Measurements from ENCODE around the gene BAG1. TPM values are rescaled to one million over a fixed set of nuclear protein-coding genes. Genes with fewer than 3 reads are reported as not detected.
A peak's percentile ranks its signal among the peaks of the same experiment; 100 is the strongest.

The BAG1 gene
- total RNA-seq, 6 donors from 2014 or later: 55.5 to 157 (median 129) TPM

DNA sequence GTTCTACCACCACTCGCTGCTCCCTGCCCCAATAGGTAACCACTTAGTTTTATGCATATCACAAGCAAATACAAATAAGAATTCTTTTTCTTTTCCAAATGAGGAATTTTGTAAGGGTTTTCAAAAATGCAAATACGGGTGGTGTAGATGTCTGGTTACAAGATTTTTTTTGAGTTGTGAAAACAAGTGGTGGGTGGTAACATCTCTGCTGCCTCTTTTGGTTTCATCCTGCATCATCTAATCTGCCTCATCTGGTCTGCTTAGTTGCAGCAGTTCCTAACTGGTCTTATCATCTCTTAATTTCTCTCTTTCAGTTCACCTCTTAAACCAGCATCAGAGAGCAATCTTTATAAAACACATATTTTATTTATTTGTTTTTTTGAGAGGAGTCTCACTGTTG lies 31.1 kb upstream of the BAG1 start:
- H3K9me3 ChIP-seq: no peaks in the 10 kb centered on the region
- H3K4me1 ChIP-seq: peaks cover 44 to 85% (median 56%) of the 10 kb centered on the region in 4 donors
- DNase-seq: no peak
- no peak overlapping the region for H3K4me3 ChIP-seq
- ATAC-seq (ENCODE audit: low FRiP score in 2 of 2): no peak
- TF ChIP-seq POLR2AphosphoS5 (IDR thresholded peaks at IDR 0.05) (no peak), EP300 (IDR thresholded peaks at IDR 0.05) (no peak), POLR2A (IDR thresholded peaks at IDR 0.05) (no peak)
- TF ChIP-seq, protein P1, sequence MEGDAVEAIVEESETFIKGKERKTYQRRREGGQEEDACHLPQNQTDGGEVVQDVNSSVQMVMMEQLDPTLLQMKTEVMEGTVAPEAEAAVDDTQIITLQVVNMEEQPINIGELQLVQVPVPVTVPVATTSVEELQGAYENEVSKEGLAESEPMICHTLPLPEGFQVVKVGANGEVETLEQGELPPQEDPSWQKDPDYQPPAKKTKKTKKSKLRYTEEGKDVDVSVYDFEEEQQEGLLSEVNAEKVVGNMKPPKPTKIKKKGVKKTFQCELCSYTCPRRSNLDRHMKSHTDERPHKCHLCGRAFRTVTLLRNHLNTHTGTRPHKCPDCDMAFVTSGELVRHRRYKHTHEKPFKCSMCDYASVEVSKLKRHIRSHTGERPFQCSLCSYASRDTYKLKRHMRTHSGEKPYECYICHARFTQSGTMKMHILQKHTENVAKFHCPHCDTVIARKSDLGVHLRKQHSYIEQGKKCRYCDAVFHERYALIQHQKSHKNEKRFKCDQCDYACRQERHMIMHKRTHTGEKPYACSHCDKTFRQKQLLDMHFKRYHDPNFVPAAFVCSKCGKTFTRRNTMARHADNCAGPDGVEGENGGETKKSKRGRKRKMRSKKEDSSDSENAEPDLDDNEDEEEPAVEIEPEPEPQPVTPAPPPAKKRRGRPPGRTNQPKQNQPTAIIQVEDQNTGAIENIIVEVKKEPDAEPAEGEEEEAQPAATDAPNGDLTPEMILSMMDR (IDR thresholded peaks at IDR 0.05): no peak
- no peaks in the 10 kb centered on the region for H3K27me3 ChIP-seq
- 91% methylated on average over 2 of the region's 2 CpGs for WGBS, 2 donors
- H3K27ac ChIP-seq: no peak overlapping the region
- H3K36me3 ChIP-seq: peaks cover 8 to 76% (median 31%) of the 10 kb centered on the region in 4 donors

DNA sequence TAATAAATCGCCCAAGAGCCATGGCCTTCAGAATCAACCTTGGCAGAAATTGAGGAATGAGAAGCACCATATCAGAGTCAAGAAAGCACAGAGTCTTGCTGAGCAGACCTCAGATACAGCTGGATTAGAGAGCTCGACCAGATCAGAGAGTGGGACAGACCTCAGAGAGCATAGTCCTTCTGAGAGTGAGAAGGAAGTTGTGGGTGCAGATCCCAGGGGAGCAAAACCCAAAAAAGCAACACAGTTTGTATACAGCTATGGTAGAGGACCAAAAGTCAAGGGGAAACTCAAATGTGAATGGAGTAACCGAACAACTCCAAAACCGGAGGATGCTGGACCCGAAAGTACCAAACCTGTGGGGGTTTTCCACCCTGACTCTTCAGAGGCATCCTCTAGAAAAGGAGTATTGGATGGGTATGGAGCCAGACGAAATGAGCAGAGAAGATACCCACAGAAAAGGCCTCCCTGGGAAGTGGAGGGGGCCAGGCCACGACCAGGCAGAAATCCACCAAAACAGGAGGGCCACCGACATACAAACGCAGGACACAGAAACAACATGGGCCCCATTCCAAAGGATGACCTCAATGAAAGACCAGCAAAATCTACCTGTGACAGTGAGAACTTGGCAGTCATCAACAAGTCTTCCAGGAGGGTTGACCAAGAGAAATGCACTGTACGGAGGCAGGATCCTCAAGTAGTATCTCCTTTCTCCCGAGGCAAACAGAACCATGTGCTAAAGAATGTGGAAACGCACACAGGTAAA lies 30.3 kb upstream of the BAG1 start:
- H3K4me3 ChIP-seq: no peak overlapping the region
- WGBS, 2 donors: 90 to 91% methylated on average over 12 of the region's 12 CpGs
- peaks cover 0 to 3% (median 0%) of the 10 kb centered on the region in 4 donors for H3K9me3 ChIP-seq
- no peaks in the 10 kb centered on the region for H3K27me3 ChIP-seq
- H3K4me1 ChIP-seq: peaks cover 44 to 85% (median 56%) of the 10 kb centered on the region in 4 donors
- H3K36me3 ChIP-seq: peaks cover 8 to 69% (median 27%) of the 10 kb centered on the region in 4 donors
- no peak overlapping the region for H3K27ac ChIP-seq
- TF ChIP-seq, protein P1 (IDR thresholded peaks at IDR 0.05): no peak
- TF ChIP-seq EP300 (IDR thresholded peaks at IDR 0.05): no peak
- no peak for TF ChIP-seq POLR2A (IDR thresholded peaks at IDR 0.05)
- TF ChIP-seq POLR2AphosphoS5 (IDR thresholded peaks at IDR 0.05): no peak
- ATAC-seq (ENCODE audit: low FRiP score in 2 of 2) (no peak), DNase-seq (no peak)

DNA sequence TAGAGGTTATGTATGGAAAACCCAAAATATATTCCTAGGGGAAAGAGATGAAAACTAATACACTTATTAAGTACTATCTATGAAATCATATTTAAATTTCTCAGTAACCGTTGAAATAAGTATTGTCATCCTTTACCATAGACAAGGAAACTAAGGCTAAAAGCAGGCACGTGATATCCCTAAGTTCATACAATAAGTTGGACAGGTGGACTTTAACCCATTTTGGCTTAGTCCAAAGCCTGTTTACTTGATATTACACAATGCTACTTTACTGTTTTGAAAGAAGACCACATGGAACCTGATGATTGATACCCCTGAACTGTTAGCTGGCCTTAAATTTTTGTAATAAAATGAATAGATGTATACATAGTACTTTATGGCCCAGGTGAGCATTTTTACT lies 29.3 kb upstream of the BAG1 start:
- no peak overlapping the region for H3K27ac ChIP-seq
- H3K4me3 ChIP-seq: no peak overlapping the region
- H3K27me3 ChIP-seq: no peaks in the 10 kb centered on the region
- peaks cover 51 to 86% (median 60%) of the 10 kb centered on the region in 4 donors for H3K4me1 ChIP-seq
- DNase-seq (no peak), ATAC-seq (ENCODE audit: low FRiP score in 2 of 2) (no peak)
- WGBS, 2 donors: 87 to 90% methylated on average over 2 of the region's 2 CpGs
- peaks cover 0 to 3% (median 0%) of the 10 kb centered on the region in 4 donors for H3K9me3 ChIP-seq
- peaks cover 3 to 58% (median 25%) of the 10 kb centered on the region in 4 donors for H3K36me3 ChIP-seq
- no peak for TF ChIP-seq POLR2A (IDR thresholded peaks at IDR 0.05)

DNA sequence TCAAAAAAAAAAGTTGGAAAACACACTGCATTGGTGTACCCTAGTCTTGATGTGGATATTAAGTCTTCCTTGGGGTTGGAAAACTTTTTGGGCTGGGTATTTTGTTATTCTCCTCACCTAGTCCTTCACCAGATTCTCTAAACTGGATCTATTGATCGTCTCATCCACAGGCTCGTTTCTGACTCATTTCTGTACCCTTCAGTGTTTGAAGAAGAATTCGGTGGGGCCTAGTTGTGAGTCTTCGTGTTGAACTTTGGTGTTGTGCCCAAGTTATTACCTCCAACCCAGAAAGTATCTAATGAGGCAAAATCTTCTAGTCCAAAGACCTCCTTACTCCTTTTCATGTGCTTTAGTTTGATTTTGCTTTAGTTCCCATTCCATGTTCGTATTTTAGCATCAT lies 27.4 kb upstream of the BAG1 start:
- DNase-seq (no peak), ATAC-seq (ENCODE audit: low FRiP score in 2 of 2) (no peak)
- Histone ChIP-seq H3K4me1 (peaks cover 36 to 75% (median 47%) of the 10 kb centered on the region in 4 donors), H3K27me3 (no peaks in the 10 kb centered on the region), H3K4me3 (no peak overlapping the region), H3K36me3 (peaks cover 3 to 39% (median 15%) of the 10 kb centered on the region in 4 donors), H3K27ac (peak overlapping the region in 2 of 4 donors; percentile 97 to 100), H3K9me3 (peaks cover 0 to 3% (median 0%) of the 10 kb centered on the region in 4 donors)
- TF ChIP-seq EP300 (IDR thresholded peaks at IDR 0.05): no peak
- TF ChIP-seq, protein P1 (IDR thresholded peaks at IDR 0.05): no peak
- TF ChIP-seq POLR2AphosphoS5 (IDR thresholded peaks at IDR 0.05): no peak
- WGBS, 2 donors: 87 to 91% methylated on average over 5 of the region's 5 CpGs

DNA sequence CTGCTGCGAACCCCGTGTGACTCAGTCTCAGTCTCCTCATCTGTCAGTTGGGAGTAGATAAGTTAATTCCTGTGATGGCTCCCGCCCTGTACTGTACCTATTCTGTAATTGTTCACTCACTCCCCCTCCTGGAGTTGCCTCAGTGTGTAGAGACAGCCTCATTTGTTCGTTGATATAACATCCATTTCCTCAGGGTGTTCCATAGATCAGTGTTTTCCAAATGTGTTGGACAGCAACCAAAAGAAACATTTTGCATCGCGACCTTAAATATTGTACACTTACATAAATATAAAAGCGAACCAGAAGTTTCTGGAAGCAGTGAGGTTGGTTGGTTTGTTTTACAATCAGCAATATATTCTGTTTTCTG lies 26.5 kb upstream of the BAG1 start:
- Histone ChIP-seq H3K27ac (peak overlapping the region; percentile 97 to 100 (median 100)), H3K9me3 (peaks cover 0 to 3% (median 0%) of the 10 kb centered on the region in 4 donors), H3K4me1 (peaks cover 27 to 71% (median 38%) of the 10 kb centered on the region in 4 donors), H3K4me3 (peak overlapping the region; percentile 74 to 81 (median 78)), H3K27me3 (no peaks in the 10 kb centered on the region), H3K36me3 (peaks cover 3 to 30% (median 8%) of the 10 kb centered on the region in 4 donors)
- DNase-seq (no peak), ATAC-seq (ENCODE audit: low FRiP score in 2 of 2) (no peak)
- TF ChIP-seq, protein P1 (IDR thresholded peaks at IDR 0.05): no peak
- TF ChIP-seq POLR2AphosphoS5 (IDR thresholded peaks at IDR 0.05) (no peak), POLR2A (IDR thresholded peaks at IDR 0.05) (no peak), EP300 (IDR thresholded peaks at IDR 0.05) (no peak)
- 27 to 36% methylated on average over 4 to 5 of the region's 7 CpGs for WGBS, 2 donors

Data from upper lobe of left lung (tissue), 6 donors.